SK-N-SH treated with all-trans-retinoic acid at 6 μM for 48 hours (cell line): Measurements from ENCODE around the gene ATCAY.

Source experiments
- ATAC-seq: fragments of 200-7000 bp; cut with Tn5 transposase; 3 replicates; pipeline ENCODE4 v1.9.1; 2020; ENCODE audit warnings: mild to moderate bottlenecking, moderate library complexity
- ARNTL ChIP-seq: fragments of 450-650 bp; formaldehyde crosslinking; IDR thresholded peaks from 2 replicates; pipeline ENCODE4 v1.5.0; 2020; ENCODE audit warnings: low read depth, mild to moderate bottlenecking, moderate library complexity, borderline replicate concordance
- BACH2 ChIP-seq: fragments of 250-450 bp; sonication (Bioruptor Pico); IDR thresholded peaks from 2 replicates; pipeline ENCODE4 v1.9.0; 2021; ENCODE audit warnings: mild to moderate bottlenecking, borderline replicate concordance
- CSDC2 ChIP-seq: fragments of 250-450 bp; sonication (Bioruptor Pico); IDR thresholded peaks from 2 replicates; pipeline ENCODE4 v1.5.0; 2020; ENCODE audit warnings: mild to moderate bottlenecking, moderate library complexity
- ESRRG ChIP-seq: fragments of 250-450 bp; sonication (Bioruptor Pico); IDR thresholded peaks from 2 replicates; pipeline ENCODE4 v1.6.1; 2021; ENCODE audit warnings: mild to moderate bottlenecking
- GLIS3 ChIP-seq: fragments of 250-450 bp; sonication (Bioruptor Pico); IDR thresholded peaks from 2 replicates; pipeline ENCODE4 v1.5.0; 2020; ENCODE audit warnings: mild to moderate bottlenecking, moderate library complexity
- ISL1 ChIP-seq: fragments of 250-450 bp; sonication (Bioruptor Pico); IDR thresholded peaks from 2 replicates; pipeline ENCODE4 v2.1.2; 2022; ENCODE audit warnings: mild to moderate bottlenecking, moderate library complexity
- OSR1 ChIP-seq: fragments of 250-450 bp; sonication (Bioruptor Pico); IDR thresholded peaks from 2 replicates; pipeline ENCODE4 v1.8.0; 2022; ENCODE audit warnings: moderate library complexity, mild to moderate bottlenecking, inconsistent platforms
- PPARA ChIP-seq: fragments of 250-450 bp; sonication (Bioruptor Pico); IDR thresholded peaks from 2 replicates; pipeline ENCODE4 v1.5.0; 2020; ENCODE audit warnings: mild to moderate bottlenecking, borderline replicate concordance
- RARB ChIP-seq: fragments of 250-450 bp; sonication (Bioruptor Pico); IDR thresholded peaks from 2 replicates; pipeline ENCODE4 v1.8.0; 2021; ENCODE audit warnings: mild to moderate bottlenecking, moderate library complexity
- SNAI2 ChIP-seq: fragments of 250-450 bp; sonication (Bioruptor Pico); IDR thresholded peaks from 2 replicates; pipeline ENCODE4 v1.5.0; 2020; ENCODE audit warnings: mild to moderate bottlenecking, moderate library complexity
- TOX ChIP-seq: fragments of 250-450 bp; sonication (Bioruptor Pico); IDR thresholded peaks from 2 replicates; pipeline ENCODE4 v1.8.0; 2021; ENCODE audit warnings: mild to moderate bottlenecking, moderate library complexity, borderline replicate concordance
- ZC3H10 ChIP-seq: fragments of 250-450 bp; sonication (Bioruptor Pico); IDR thresholded peaks from 2 replicates; pipeline ENCODE4 v1.5.1; 2021; ENCODE audit warnings: mild to moderate bottlenecking, moderate library complexity
- ZFP3 ChIP-seq: fragments of 250-450 bp; sonication (Bioruptor Pico); IDR thresholded peaks from 2 replicates; pipeline ENCODE4 v1.5.0; 2020; ENCODE audit warnings: mild to moderate bottlenecking, moderate library complexity
- ZFP30 ChIP-seq: fragments of 450-650 bp; formaldehyde crosslinking; IDR thresholded peaks from 2 replicates; pipeline ENCODE4 v1.5.0; 2022; ENCODE audit warnings: mild to moderate bottlenecking, moderate library complexity
- ZNF565 ChIP-seq: fragments of 450-650 bp; formaldehyde crosslinking; conservative IDR thresholded peaks from 2 replicates; pipeline ENCODE4 v1.5.0; 2020; ENCODE audit warnings: low read depth, mild to moderate bottlenecking, moderate library complexity
- ZNF70 ChIP-seq: fragments of 450-650 bp; formaldehyde crosslinking; IDR thresholded peaks from 2 replicates; pipeline ENCODE4 v1.5.0; 2020; ENCODE audit warnings: mild to moderate bottlenecking, moderate library complexity
- ZNF8 ChIP-seq: fragments of 450-650 bp; formaldehyde crosslinking; IDR thresholded peaks from 2 replicates; pipeline ENCODE4 v1.5.0; 2020; ENCODE audit warnings: mild to moderate bottlenecking, moderate library complexity
- TF ChIP-seq, protein P1 (sequence below): fragments of 250-450 bp; sonication (Bioruptor Pico); IDR thresholded peaks from 2 replicates; pipeline ENCODE4 v1.5.0; 2020; ENCODE audit warnings: mild to moderate bottlenecking, moderate library complexity
- TF ChIP-seq, protein P2 (sequence below): fragments of 250-450 bp; sonication (Bioruptor Pico); IDR thresholded peaks from 2 replicates; pipeline ENCODE4 v1.8.0; 2020; ENCODE audit warnings: mild to moderate bottlenecking, moderate library complexity, borderline replicate concordance
- TF ChIP-seq, protein P3 (sequence below): fragments of 250-450 bp; sonication (Bioruptor Pico); IDR thresholded peaks from 2 replicates; pipeline ENCODE4 v1.5.1; 2021; ENCODE audit warnings: mild to moderate bottlenecking, moderate library complexity
- TF ChIP-seq, protein P4 (sequence below): fragments of 250-450 bp; sonication (Bioruptor Pico); IDR thresholded peaks from 2 replicates; pipeline ENCODE4 v1.8.0; 2021; ENCODE audit warnings: low read depth, mild to moderate bottlenecking, moderate library complexity, borderline replicate concordance

Gene ATCAY

DNA sequence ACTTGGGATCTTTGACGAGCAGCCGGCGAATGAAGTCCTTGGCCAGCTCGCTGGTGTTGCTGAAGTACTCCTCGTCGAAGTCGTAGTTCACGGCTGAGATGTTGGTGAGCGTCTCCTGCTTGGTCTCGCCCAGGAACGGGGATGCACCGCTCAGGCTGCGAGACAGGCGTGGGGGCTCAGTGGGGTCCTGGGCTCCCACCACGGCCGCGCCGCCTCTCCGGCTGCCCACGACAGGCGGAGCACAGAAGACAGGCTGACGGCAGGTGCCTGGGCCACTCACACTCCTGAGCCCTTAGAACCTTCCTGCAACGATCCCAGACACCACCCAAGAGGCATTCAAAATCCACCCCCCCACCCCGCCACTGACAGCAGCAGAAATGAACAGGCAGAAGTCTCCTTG lies 80.5 kb downstream of the ATCAY start:
- no peak for ATAC-seq
- TF ChIP-seq ZC3H10 (CRISPR knock-in tag) (no peak), GLIS3 (CRISPR knock-in tag) (no peak), ZFP30 (CRISPR knock-in tag) (no peak), OSR1 (CRISPR knock-in tag) (no peak), ZFP3 (no peak)
- TF ChIP-seq, protein P1, sequence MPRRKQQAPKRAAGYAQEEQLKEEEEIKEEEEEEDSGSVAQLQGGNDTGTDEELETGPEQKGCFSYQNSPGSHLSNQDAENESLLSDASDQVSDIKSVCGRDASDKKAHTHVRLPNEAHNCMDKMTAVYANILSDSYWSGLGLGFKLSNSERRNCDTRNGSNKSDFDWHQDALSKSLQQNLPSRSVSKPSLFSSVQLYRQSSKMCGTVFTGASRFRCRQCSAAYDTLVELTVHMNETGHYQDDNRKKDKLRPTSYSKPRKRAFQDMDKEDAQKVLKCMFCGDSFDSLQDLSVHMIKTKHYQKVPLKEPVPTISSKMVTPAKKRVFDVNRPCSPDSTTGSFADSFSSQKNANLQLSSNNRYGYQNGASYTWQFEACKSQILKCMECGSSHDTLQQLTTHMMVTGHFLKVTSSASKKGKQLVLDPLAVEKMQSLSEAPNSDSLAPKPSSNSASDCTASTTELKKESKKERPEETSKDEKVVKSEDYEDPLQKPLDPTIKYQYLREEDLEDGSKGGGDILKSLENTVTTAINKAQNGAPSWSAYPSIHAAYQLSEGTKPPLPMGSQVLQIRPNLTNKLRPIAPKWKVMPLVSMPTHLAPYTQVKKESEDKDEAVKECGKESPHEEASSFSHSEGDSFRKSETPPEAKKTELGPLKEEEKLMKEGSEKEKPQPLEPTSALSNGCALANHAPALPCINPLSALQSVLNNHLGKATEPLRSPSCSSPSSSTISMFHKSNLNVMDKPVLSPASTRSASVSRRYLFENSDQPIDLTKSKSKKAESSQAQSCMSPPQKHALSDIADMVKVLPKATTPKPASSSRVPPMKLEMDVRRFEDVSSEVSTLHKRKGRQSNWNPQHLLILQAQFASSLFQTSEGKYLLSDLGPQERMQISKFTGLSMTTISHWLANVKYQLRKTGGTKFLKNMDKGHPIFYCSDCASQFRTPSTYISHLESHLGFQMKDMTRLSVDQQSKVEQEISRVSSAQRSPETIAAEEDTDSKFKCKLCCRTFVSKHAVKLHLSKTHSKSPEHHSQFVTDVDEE (CRISPR knock-in tag) = no peak

DNA sequence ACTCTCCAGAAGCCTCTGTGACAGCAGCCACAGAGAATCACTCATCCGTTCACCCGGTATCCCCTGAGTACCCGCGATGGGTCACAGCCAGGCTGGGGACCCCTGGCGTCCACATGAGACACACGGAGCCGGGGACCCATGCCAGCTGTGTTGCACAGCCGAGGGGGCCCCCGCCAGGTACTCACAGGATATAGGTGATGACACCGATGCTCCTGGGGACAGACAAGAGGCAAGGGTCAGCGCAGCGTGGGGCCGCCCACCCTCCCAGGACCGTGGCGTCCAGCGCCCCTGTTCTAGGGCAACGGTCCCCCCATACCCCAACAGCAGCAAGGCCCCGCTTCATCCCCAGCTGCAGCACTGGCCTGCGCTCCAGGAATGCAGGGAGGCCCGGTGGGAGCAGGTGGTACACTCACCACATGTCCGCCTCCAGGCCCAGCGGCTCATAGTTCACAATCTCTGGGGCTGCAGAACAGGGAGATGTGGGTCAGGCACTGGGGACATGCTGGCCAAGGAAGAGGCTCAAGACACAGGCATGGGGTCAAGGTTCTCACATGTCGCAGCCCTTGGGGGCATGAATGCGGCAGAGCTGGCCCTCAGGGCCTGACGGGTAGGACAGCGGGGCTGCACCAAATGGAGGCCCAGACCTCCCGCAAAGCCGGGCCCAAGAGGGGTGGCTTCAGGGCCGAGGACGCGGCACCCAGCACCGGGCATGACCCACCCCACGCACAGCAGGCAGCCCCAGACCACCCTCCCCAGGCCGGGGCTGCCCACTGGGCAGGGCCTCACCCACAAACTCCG lies 83.2 kb downstream of the ATCAY start:
- TF ChIP-seq ZNF8 (CRISPR knock-in tag) = no peak
- no peak for TF ChIP-seq CSDC2 (CRISPR knock-in tag)
- TF ChIP-seq, protein P1 (CRISPR knock-in tag) = no peak
- TF ChIP-seq ISL1 = no peak
- no peak for TF ChIP-seq ZNF70 (CRISPR knock-in tag)
- TF ChIP-seq SNAI2 (CRISPR knock-in tag) = no peak
- no peak for TF ChIP-seq ZC3H10 (CRISPR knock-in tag)
- no peak for TF ChIP-seq ARNTL
- TF ChIP-seq ZFP3 = no peak
- no peak for TF ChIP-seq RARB
- no peak for TF ChIP-seq PPARA (CRISPR knock-in tag)
- TF ChIP-seq, protein P2, sequence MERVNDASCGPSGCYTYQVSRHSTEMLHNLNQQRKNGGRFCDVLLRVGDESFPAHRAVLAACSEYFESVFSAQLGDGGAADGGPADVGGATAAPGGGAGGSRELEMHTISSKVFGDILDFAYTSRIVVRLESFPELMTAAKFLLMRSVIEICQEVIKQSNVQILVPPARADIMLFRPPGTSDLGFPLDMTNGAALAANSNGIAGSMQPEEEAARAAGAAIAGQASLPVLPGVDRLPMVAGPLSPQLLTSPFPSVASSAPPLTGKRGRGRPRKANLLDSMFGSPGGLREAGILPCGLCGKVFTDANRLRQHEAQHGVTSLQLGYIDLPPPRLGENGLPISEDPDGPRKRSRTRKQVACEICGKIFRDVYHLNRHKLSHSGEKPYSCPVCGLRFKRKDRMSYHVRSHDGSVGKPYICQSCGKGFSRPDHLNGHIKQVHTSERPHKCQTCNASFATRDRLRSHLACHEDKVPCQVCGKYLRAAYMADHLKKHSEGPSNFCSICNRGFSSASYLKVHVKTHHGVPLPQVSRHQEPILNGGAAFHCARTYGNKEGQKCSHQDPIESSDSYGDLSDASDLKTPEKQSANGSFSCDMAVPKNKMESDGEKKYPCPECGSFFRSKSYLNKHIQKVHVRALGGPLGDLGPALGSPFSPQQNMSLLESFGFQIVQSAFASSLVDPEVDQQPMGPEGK = no peak
- no peak for TF ChIP-seq ZNF565 (CRISPR knock-in tag)
- TF ChIP-seq, protein P3, sequence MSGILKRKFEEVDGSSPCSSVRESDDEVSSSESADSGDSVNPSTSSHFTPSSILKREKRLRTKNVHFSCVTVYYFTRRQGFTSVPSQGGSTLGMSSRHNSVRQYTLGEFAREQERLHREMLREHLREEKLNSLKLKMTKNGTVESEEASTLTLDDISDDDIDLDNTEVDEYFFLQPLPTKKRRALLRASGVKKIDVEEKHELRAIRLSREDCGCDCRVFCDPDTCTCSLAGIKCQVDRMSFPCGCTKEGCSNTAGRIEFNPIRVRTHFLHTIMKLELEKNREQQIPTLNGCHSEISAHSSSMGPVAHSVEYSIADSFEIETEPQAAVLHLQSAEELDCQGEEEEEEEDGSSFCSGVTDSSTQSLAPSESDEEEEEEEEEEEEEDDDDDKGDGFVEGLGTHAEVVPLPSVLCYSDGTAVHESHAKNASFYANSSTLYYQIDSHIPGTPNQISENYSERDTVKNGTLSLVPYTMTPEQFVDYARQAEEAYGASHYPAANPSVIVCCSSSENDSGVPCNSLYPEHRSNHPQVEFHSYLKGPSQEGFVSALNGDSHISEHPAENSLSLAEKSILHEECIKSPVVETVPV (CRISPR knock-in tag) = no peak
- no peak for ATAC-seq

DNA sequence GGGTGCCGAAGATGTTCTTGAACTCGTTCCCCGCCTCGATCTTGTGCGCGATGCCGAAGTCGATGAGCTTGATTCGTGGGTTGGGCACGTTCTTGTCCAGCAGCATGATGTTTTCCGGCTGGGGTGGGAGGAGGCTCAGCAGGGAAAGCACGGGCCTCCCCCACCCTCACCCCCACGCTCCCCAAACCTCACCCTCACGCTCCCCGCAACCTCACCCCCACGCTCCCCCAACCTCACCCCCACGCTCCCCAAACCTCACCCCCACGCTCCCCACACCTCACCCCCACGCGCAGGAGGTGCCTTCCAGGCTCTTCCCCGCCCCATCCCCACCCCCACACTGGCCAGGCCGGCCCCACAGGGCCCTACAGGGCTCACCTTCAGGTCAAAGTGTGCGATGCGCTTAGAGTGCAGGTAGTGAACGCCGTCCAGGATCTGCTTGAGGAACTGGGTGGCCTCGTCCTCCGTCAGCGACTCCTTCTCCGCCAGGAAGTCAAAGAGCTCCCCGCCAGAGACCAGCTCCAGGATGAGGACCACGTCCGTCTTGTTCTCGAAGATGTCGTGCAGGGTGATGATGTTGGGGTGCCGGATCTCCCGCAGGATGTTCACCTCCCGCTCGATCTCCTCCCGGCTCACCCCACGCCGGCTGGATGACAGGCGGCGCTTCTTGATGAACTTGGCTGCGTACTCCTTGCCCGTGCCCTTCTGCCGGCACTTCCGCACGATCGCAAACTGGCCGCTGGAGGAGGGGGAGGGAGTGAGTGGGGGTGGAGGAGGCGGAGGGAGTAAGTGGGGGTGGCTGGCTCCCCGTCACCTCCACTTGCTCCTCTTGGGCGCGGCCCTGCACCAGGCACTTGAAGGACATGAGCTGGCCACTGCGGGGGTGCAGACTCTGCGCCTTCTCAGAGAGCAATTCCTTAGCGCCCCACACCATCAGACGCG lies 84.0 kb downstream of the ATCAY start:
- no peak for ATAC-seq
- TF ChIP-seq, protein P4, sequence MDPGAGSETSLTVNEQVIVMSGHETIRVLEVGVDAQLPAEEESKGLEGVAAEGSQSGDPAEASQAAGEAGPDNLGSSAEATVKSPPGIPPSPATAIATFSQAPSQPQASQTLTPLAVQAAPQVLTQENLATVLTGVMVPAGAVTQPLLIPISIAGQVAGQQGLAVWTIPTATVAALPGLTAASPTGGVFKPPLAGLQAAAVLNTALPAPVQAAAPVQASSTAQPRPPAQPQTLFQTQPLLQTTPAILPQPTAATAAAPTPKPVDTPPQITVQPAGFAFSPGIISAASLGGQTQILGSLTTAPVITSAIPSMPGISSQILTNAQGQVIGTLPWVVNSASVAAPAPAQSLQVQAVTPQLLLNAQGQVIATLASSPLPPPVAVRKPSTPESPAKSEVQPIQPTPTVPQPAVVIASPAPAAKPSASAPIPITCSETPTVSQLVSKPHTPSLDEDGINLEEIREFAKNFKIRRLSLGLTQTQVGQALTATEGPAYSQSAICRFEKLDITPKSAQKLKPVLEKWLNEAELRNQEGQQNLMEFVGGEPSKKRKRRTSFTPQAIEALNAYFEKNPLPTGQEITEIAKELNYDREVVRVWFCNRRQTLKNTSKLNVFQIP (CRISPR knock-in tag) = no peak
- TF ChIP-seq, protein P2 = no peak
- TF ChIP-seq RARB = no peak
- no peak for TF ChIP-seq CSDC2 (CRISPR knock-in tag)
- no peak for TF ChIP-seq ZC3H10 (CRISPR knock-in tag)
- TF ChIP-seq ESRRG (CRISPR knock-in tag) = no peak
- TF ChIP-seq, protein P3 (CRISPR knock-in tag) = no peak
- no peak for TF ChIP-seq ZFP3
- TF ChIP-seq OSR1 (CRISPR knock-in tag) = no peak
- TF ChIP-seq TOX (CRISPR knock-in tag) = no peak
- no peak for TF ChIP-seq ZNF70 (CRISPR knock-in tag)
- no peak for TF ChIP-seq ZFP30 (CRISPR knock-in tag)
- no peak for TF ChIP-seq BACH2 (CRISPR knock-in tag)
